Activated CD4-positive, alpha-beta T cell treated with anti-CD3 and anti-CD28 coated beads, Interleukin-2, amount 50 U/mL, for 24 hours (primary cell): ENCODE results near the gene GAN.

Source experiments
- DNase-seq, 2 donors: peaks; one replicate each; pipeline ENCODE4 v3.0.0-alpha.2; 2020; ENCODE audit warnings: low read depth in 1 of 2, low spot score in 1 of 2

The GAN gene

DNA sequence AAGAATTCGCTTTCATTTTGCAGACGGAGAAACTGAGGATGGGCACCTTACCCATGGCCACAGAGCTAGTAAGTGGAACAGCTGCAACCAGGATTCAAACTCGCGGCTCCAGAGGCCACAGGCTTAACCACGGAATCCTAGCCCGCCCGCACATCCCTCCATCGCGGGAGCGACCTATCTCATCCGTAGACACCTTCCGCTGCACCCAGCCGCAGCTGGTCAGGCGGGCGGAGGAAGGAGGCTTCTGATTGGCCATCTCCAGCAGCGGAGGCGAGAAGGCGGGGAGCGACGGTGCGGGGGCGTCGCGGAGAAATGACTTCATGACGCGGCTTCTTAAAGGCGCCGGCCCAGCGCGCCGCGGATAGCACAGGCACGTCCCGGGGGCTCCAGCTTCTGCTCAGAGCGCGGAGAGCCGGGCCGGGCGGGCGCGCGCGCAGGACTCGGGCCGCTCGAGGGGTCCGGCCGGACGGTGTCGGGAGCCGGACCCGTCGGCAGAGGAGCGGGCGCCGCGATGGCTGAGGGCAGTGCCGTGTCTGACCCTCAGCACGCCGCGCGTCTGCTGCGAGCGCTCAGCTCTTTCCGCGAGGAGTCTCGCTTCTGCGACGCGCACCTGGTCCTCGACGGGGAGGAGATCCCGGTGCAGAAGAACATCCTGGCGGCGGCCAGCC, at the start of gene GAN:
TSS of gene GAN (plus strand) at position 360 of the 668 bp plus-strand sequence. CDS start at position 512, 152 bp downstream.
- DNase-seq, result peak; percentile 85 to 92

GRCh38 chr16:81265052-81265451, 49.7 kb upstream of the GAN start:
- no peak for DNase-seq

DNA sequence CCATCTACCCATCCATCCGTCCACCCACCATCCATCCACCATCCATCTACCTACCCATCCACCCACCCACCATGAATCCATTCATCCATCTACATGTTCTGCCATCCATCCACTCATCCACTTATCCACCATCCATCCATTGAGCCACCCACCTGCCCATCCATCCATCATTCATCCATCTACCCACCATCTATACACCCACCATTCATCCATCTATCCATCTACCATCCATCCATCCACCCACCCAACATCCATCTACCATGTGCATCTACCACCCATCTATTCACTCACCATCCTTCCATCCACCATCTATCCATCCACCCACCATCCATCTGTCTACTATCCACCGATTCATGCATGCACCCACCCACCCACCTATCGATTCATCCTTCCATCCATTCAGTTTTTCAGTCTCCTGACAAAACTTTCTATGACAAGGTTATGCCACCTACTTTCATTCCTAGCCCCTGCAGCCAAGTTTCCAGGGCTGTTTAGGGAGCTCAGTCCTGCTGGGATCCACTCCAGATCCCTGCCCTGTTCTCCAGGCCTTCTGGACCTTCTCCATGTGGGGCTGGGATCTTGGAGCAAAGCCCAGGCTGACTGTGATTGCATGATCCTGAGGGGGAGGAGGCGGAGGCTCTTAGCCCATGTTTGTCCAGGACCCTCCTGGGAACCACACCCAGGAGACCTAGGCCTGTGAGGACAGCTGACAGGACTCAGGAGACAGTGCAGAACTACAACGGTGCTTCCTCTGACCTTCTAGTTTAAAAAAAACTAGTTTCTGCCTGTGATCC, 48.9 kb upstream of the GAN start:
- no peak for DNase-seq

DNA sequence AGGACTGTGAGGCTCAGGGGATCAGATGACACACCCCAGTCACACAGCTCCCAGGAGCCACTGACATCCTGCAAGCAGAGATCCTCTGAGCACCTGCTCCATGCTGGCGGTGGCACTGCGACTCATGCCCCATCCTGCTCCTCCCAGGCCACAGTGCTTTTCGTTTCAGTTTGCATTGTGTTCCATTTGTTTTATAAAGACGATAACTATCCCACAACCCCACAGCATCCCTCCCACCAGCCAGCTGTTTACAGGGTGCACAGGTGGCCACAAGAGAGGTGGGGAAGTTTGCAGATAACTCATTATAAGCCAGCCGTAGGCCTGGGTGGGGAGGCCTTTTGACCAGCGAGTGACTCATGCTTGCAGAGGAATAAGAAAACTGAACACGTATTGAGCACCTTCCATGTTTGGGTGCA, 48.1 kb upstream of the GAN start:
- no peak for DNase-seq

DNA sequence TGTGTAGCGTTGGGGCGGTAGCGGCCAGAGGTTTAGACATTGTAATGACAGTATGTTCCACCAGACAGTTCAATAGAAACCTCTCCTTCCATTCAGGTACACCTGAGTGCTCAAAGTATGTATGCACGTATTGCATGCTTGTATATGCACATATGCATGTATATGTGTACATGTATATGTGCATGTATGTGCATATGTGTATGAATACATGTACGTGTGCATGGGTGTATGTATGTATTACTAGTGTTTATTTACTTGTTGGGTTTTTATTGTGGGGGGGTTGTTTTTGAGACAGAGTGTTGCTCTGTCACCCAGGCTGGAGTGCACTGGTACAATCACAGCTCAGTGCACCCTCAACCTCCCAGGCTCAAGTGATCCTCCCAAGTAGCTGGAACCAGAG, 46.3 kb upstream of the GAN start:
- no peak for DNase-seq

- DNase-seq, result no peak
Observed at GRCh38 chr16:81273223-81273950, 41.4 kb upstream of the GAN start.

DNA sequence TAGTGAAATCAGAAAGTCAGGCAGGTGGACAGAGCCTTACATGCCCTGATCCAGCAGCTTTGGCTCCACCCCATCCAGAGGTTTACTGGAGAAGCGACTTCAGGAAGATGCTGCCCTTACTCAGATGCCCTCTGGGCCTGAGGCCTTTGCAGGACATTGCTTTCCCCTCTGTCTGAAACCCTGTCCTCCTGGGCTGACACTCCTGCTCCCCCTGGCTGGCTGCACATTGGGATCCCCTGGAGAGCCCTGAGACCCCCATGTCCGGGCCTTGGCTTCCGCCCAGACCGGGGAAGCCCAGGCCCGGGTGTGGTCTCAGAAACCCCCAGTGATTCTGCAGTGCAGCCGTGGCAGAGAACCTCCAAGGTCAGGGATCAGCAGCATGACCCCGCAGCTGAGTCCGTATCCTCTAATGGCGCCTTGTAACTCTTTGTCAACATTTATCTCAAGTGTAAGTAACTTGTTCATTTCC, 39.7 kb upstream of the GAN start:
- no peak for DNase-seq

GRCh38 chr16:81275795-81276194, 39.0 kb upstream of the GAN start:
- no peak for DNase-seq

- DNase-seq, result no peak
Observed at GRCh38 chr16:81276323-81276722, 38.4 kb upstream of the GAN start.

- no peak for DNase-seq
Observed at GRCh38 chr16:81277541-81278080, 37.2 kb upstream of the GAN start.

DNA sequence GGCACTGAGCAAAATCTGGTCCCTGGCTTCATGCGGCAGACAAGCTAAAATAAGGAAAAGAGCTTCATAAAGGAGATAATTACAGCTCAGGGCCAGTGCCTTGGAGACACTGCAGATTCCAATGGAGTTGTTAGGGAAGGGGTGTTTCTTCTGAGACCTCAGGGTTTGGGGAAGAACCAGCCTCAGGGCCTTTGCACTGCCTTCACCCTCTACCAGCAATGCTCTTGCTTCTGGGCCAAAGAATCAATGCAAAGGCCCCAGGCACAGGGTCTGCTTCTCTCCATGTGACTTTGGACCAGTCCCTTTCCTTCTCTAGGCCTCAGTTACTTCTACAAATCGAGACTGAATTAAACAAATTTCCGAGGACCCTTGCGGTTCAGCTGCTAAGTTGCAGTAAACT, 36.2 kb upstream of the GAN start:
- DNase-seq, result no peak

DNA sequence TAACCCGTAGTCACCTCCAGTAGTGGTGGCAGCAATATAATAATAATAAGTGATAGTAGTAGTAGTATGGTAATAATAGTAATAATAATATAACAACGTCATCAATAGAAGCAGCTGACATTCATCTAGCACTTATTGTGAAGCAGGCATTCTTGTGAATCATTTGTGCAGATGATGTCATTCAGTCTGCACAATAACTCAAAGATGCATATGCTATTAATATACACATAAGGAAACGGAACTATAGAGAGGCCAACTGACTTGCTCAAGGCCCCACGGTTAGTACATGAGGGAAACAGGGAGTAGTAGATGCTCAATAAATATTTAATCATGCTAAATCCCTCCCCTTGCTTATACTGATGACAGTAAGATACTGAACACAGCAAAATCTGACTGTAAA, 35.4 kb upstream of the GAN start:
- no peak for DNase-seq

DNA sequence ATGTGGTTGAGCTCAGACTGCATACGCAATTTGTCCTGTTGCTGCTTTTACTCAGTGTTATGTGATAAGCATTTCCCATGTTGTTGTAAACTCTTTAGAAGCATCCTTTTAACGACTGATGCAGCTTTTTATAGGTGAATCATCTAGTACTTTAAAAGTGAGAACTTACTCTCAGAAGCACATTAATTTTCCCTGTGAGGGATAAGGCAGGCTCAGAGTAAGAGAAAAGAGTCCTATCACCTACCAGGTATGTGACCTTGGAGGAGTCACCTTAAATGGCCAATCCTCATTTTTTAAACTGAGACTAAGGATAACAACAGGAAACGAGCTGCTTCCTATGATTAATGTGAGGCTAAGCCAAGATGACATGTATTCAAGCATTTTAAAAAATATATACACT, 34.4 kb upstream of the GAN start:
- no peak for DNase-seq

GRCh38 chr16:81283044-81283443, 31.7 kb upstream of the GAN start:
- no peak for DNase-seq

DNA sequence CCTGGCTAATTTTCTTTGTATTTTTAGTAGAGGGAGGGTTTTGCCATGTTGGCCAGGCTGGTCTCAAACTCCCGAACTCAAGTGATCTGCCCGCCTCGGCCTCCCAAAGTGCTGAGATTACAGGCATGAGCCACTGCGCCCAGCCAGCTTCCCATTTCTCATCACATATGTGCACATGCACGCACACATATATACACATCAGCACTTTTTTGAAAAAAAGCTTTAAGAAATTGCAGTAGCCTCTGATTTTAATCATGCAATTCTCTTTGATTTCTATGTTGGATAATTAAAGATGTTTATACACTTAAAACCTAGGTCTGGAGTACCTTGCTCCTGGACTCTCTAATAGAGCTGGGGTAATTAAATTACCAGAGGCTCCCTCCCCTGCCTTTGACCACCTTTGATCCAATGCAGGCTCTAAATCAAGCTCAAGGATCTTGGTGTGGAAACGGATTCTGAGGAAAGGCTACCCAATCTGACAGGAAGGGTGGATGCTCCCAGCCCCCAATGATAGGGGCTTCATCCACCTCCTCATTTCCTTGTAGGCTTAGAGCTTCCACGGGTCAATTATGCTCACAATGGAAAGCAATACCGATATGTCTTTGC, 29.7 kb upstream of the GAN start:
- no peak for DNase-seq

DNA sequence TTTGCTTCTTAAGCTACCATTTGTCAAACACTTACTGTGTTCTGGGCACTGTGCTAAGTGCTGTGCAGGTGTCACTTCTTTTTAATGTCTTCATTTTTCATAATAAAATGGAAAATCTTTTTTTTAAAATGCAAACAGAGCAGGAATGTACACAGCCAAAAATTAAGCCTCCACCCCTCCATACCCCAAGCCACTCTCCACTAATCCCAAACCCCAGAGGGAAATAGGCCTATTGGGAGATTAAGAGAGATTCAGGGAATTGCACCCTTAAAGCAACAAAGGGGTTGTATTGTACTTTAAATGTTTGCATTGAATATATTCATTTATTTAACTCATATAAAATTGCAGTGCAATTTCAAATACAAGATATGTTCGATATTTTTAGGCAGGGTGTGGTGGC, 28.6 kb upstream of the GAN start:
- no peak for DNase-seq

DNA sequence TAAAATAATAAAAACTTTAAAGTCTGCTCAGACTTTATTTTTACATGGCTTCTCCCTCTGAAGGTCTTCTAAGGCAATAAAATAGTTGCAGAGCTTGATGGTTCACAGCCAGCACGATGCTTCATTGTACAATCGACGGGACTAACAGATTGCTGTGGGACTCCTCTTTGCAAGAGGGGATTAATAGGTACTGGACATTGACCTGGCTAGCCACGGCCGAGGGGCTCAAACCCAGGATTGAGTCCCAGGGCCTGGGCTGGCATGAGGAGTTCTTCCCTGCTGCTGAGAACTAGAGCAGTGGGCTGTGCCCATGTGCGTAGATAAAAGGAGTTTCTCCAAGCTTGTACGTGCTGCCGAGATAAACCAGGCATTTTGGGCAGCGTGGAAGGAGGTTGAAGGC, 23.6 kb upstream of the GAN start:
- DNase-seq, result no peak

DNA sequence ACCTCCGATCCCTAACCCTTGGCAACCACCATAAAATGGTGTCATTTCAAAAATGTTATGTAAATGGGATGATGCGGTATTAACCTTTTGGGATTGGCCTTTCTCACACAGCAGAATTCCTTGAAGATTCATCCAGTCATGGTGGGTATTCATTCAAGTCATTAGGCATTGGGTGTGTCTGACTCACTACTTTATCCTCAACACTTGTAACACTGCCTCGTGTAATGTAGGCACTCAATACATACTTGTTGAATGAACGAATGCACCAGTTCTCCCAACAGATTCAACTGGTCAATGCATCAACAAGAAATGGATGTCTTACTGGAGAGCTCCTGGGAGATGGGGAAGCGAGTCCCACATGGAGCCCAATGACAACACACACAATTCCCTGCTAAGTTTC, 21.8 kb upstream of the GAN start:
- DNase-seq, result no peak

DNA sequence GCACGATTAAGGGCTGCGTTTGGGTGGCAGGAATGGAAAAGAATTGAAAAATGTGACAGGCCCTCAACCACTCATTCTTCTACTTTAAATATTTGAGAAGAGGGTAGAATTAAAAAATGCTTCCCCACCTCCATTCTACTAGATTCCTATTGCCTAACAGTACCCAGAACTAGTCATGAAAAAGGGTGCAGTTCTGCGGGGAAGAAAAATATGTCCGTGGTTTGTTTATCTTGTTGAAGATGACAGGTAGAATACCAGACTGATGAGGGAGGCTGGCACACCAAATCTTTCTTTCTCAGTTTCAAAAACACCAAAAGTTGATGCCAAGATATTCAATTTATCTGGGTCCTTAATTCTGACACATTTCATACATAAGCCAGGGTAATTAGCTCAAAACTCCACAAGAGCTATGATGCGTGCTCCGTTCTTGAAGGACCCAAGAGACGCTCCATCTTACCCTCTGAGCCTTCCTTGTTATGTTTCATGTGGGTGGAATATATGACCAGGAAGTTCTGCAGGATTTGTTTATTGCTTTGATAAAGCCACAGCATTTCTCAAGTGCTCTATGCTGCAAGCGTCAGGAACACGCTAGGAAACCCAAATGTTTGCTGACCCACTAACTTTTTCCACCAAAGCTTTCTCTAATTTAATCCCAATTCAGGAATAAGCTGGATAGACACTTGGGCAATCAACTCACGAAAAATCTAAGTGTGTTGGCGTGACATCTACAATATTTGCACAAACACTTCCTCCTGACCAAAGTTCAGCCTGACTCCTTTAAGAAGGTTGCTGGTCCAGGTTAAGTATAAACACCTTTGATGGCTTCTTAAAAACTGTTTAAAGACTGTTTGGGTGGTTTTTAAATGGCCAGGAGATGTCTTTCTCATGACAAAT, 20.6 kb upstream of the GAN start:
- no peak for DNase-seq

DNA sequence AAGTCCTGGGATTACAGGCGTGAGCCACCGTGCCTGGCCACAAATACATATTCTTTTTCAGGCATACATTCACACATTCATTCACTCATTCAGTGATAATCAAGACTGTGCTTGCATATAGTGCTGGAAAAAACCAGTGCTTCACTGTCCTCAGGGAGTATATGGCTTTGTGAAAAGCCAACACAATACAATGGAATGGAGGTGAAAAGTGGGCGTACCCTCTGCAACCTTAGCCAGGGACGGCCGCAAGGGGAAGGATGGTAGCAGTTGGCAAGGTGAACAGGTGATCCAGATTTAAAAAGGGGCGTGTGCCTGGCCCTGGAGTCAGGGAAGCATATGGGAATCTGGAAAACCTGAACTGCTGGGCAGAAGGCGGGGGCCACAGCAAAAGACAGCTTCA, 18.1 kb upstream of the GAN start:
- no peak for DNase-seq
